ENCODE results near the gene CTU2. TPM values are rescaled to one million over a fixed set of nuclear protein-coding genes. Genes with fewer than 3 reads are reported as not detected.

The CTU2 gene
- polyA plus RNA-seq, 1 experiment: 6.5 TPM

- Histone ChIP-seq H3K27ac (ENCODE audit: low read depth, low read length) (no peak overlapping the region), H3K27me3 (ENCODE audit: control insufficient read depth, insufficient read depth, low read length) (peaks cover 31% of the 10 kb centered on the region), H3K9me3 (ENCODE audit: control insufficient read depth, insufficient read depth, low read length) (no peaks in the 10 kb centered on the region; the same call in 1 of the 2 replicates), H3K4me3 (ENCODE audit: low read depth, low read length) (no peak overlapping the region)
- ChIA-PET POLR2A (interaction anchor here (0.6 kb wide), 1 partner anchor 28 kb away, joined by 3 read pairs; no protein-coding TSS in a partner anchor), CTCF (no interaction called here)
- no peak for TF ChIP-seq CTCF (IDR thresholded peaks at IDR 0.05; ENCODE audit: low read depth, low read length)
- DNase-seq (ENCODE audit: low read depth, low spot score): no peak
These were observed 18.7 kb upstream of the CTU2 start for GRCh38 chr16:88687676-88688012.

- POLR2A ChIA-PET: interaction anchor here (0.6 kb wide), 1 partner anchor 27 kb away, joined by 3 read pairs; no protein-coding TSS in a partner anchor
- DNase-seq (ENCODE audit: low read depth, low spot score): no peak
These were observed 18.1 kb upstream of the CTU2 start for GRCh38 chr16:88688013-88688778.

GRCh38 chr16:88690341-88691128 lies 15.8 kb upstream of the CTU2 start:
- no peak for DNase-seq (ENCODE audit: low read depth, low spot score)
- Histone ChIP-seq H3K27ac (ENCODE audit: low read depth, low read length) (no peak overlapping the region), H3K9me3 (ENCODE audit: control insufficient read depth, insufficient read depth, low read length) (no peaks in the 10 kb centered on the region; the same call in 1 of the 2 replicates), H3K27me3 (ENCODE audit: control insufficient read depth, insufficient read depth, low read length) (peaks cover 31% of the 10 kb centered on the region), H3K4me3 (ENCODE audit: low read depth, low read length) (no peak overlapping the region)
- no peak for TF ChIP-seq CTCF (IDR thresholded peaks at IDR 0.05; ENCODE audit: low read depth, low read length)
- CTCF ChIA-PET: no interaction called here
- POLR2A ChIA-PET: no interaction called here

More at GRCh38 chr16:88688013-88688778, 18.1 kb upstream of the CTU2 start:
- H3K9me3 ChIP-seq (ENCODE audit: control insufficient read depth, insufficient read depth, low read length): no peaks in the 10 kb centered on the region; the same call in 1 of the 2 replicates
- H3K4me3 ChIP-seq (ENCODE audit: low read depth, low read length): no peak overlapping the region
- TF ChIP-seq CTCF (IDR thresholded peaks at IDR 0.05; ENCODE audit: low read depth, low read length): no peak
- CTCF ChIA-PET: no interaction called here
- H3K27me3 ChIP-seq (ENCODE audit: control insufficient read depth, insufficient read depth, low read length): peaks cover 31% of the 10 kb centered on the region
- H3K27ac ChIP-seq (ENCODE audit: low read depth, low read length): no peak overlapping the region

- Histone ChIP-seq H3K4me3 (ENCODE audit: low read depth, low read length) (no peak overlapping the region), H3K27me3 (ENCODE audit: control insufficient read depth, insufficient read depth, low read length) (peaks cover 29% of the 10 kb centered on the region), H3K27ac (ENCODE audit: low read depth, low read length) (no peak overlapping the region), H3K9me3 (ENCODE audit: control insufficient read depth, insufficient read depth, low read length) (no peaks in the 10 kb centered on the region; the same call in 1 of the 2 replicates)
- ChIA-PET POLR2A (no interaction called here), CTCF (no interaction called here)
- DNase-seq (ENCODE audit: low read depth, low spot score): no peak
- TF ChIP-seq CTCF (IDR thresholded peaks at IDR 0.05; ENCODE audit: low read depth, low read length): no peak
These were observed 15.0 kb upstream of the CTU2 start for GRCh38 chr16:88691129-88691813.
